Activated naive CD4-positive, alpha-beta T cell treated with anti-CD3 and anti-CD28 coated beads, Interleukin-2, amount 10 ng/mL, durations not matched to agents 7 days and 5 days (primary cell): ENCODE data around the gene ASB6.
"Not testable (repeated sequence)": the region's sequence is repeated elsewhere in the genome, so short reads cannot be mapped to it uniquely, and the experiment has no call there.

ENCODE experiments used
- CTCF ChIA-PET: fragments of 350-600 bp; sonication (Branson Sonifier 250); formaldehyde crosslinking; loops from one replicate; lab custom pipeline; 2021; ENCODE audit warnings: antibody characterized with exemption; lab: Charles Lee
- DNase-seq: peaks from one replicate; pipeline ENCODE4 v3.0.0-alpha.2; 2020
- H3K27ac Mint-ChIP-seq: one replicate; pipeline ENCODE4 v1.8.0; 2021; ENCODE audit warnings: mild to moderate bottlenecking, moderate library complexity, mixed read lengths
- H3K27me3 Mint-ChIP-seq: one replicate; pipeline ENCODE4 v1.8.0; 2021; ENCODE audit warnings: mild to moderate bottlenecking, mixed read lengths
- H3K36me3 Mint-ChIP-seq: one replicate; pipeline ENCODE4 v1.8.0; 2021; ENCODE audit warnings: mixed read lengths
- H3K4me1 Mint-ChIP-seq: one replicate; pipeline ENCODE4 v1.8.0; 2021; ENCODE audit warnings: mixed read lengths
- H3K4me3 Mint-ChIP-seq: one replicate; pipeline ENCODE4 v1.8.0; 2021; ENCODE audit warnings: mild to moderate bottlenecking, moderate library complexity, mixed read lengths
- H3K9me3 Mint-ChIP-seq: one replicate; pipeline ENCODE4 v1.8.0; 2021; ENCODE audit warnings: mixed read lengths

Gene ASB6

GRCh38 chr9:129596541-129597331 is 45.2 kb downstream of the ASB6 start:
- CTCF ChIA-PET, result interaction anchor here (0.8 to 1.3 kb wide), 2 partner anchors 11 to 465 kb away, joined by 3 to 4 read pairs; no protein-coding TSS in a partner anchor
- Mint-ChIP-seq H3K4me1 (peaks cover 29% of the 10 kb centered on the region), H3K36me3 (no peaks in the 10 kb centered on the region), H3K4me3 (no peak overlapping the region), H3K27ac (no peak overlapping the region), H3K9me3 (no peaks in the 10 kb centered on the region), H3K27me3 (peaks cover 79% of the 10 kb centered on the region)
- DNase-seq, result no peak

- H3K4me3 Mint-ChIP-seq, result no peak overlapping the region
- no peak overlapping the region for H3K27ac Mint-ChIP-seq
- CTCF ChIA-PET, result interaction anchor here (0.7 to 1.3 kb wide), 3 partner anchors 10 to 464 kb away, joined by 3 to 4 read pairs (median 3); no protein-coding TSS in a partner anchor
- no peak for DNase-seq
- H3K4me1 Mint-ChIP-seq, result peaks cover 29% of the 10 kb centered on the region
- no peaks in the 10 kb centered on the region for H3K36me3 Mint-ChIP-seq
- H3K27me3 Mint-ChIP-seq, result peaks cover 76% of the 10 kb centered on the region
- H3K9me3 Mint-ChIP-seq, result no peaks in the 10 kb centered on the region
Observed at GRCh38 chr9:129595903-129596540, 45.9 kb downstream of the ASB6 start.

- CTCF ChIA-PET, result interaction anchor here (0.7 kb wide), 1 partner anchor 452 kb away, joined by 3 read pairs; no protein-coding TSS in a partner anchor
- Mint-ChIP-seq H3K9me3 (no peaks in the 10 kb centered on the region), H3K4me1 (peaks cover 29% of the 10 kb centered on the region), H3K4me3 (no peak overlapping the region), H3K36me3 (no peaks in the 10 kb centered on the region), H3K27ac (peak overlapping the region; percentile 55), H3K27me3 (peaks cover 76% of the 10 kb centered on the region)
- DNase-seq, result no peak
Observed at GRCh38 chr9:129595311-129595741, 46.6 kb downstream of the ASB6 start.

GRCh38 chr9:129594632-129595031 is 47.3 kb downstream of the ASB6 start:
- Mint-ChIP-seq H3K27me3 (peaks cover 80% of the 10 kb centered on the region), H3K36me3 (no peaks in the 10 kb centered on the region), H3K4me1 (peaks cover 29% of the 10 kb centered on the region), H3K9me3 (no peaks in the 10 kb centered on the region), H3K4me3 (no peak overlapping the region), H3K27ac (no peak overlapping the region)
- DNase-seq, result no peak
- CTCF ChIA-PET, result no interaction called here

GRCh38 chr9:129592790-129593189 is 49.2 kb downstream of the ASB6 start:
- Mint-ChIP-seq H3K4me1 (peaks cover 24% of the 10 kb centered on the region), H3K27me3 (peaks cover 77% of the 10 kb centered on the region)
- H3K4me3 Mint-ChIP-seq, H3K27ac Mint-ChIP-seq, H3K9me3 Mint-ChIP-seq, H3K36me3 Mint-ChIP-seq, CTCF ChIA-PET, DNase-seq: not testable (repeated sequence)

GRCh38 chr9:129591916-129592315 is 50.0 kb downstream of the ASB6 start:
- Mint-ChIP-seq H3K27me3 (peaks cover 79% of the 10 kb centered on the region), H3K4me3 (no peak overlapping the region), H3K27ac (peak overlapping the region; percentile 20), H3K4me1 (peaks cover 28% of the 10 kb centered on the region), H3K36me3 (no peaks in the 10 kb centered on the region), H3K9me3 (no peaks in the 10 kb centered on the region)
- CTCF ChIA-PET, result no interaction called here
- no peak for DNase-seq

- no peaks in the 10 kb centered on the region for H3K36me3 Mint-ChIP-seq
- CTCF ChIA-PET, result no interaction called here
- no peak overlapping the region for H3K4me3 Mint-ChIP-seq
- peaks cover 28% of the 10 kb centered on the region for H3K4me1 Mint-ChIP-seq
- H3K27ac Mint-ChIP-seq, result no peak overlapping the region
- peaks cover 64% of the 10 kb centered on the region for H3K27me3 Mint-ChIP-seq
- DNase-seq, result no peak
- no peaks in the 10 kb centered on the region for H3K9me3 Mint-ChIP-seq
Observed at GRCh38 chr9:129590466-129590865, 51.5 kb downstream of the ASB6 start.

GRCh38 chr9:129587487-129588262 is 54.3 kb downstream of the ASB6 start:
- H3K4me3 Mint-ChIP-seq, result no peak overlapping the region
- DNase-seq, result no peak
- H3K36me3 Mint-ChIP-seq, result no peaks in the 10 kb centered on the region
- peaks cover 1% of the 10 kb centered on the region for H3K9me3 Mint-ChIP-seq
- CTCF ChIA-PET, result no interaction called here
- peaks cover 47% of the 10 kb centered on the region for H3K27me3 Mint-ChIP-seq
- H3K27ac Mint-ChIP-seq, result no peak overlapping the region
- H3K4me1 Mint-ChIP-seq, result peaks cover 52% of the 10 kb centered on the region

- Mint-ChIP-seq H3K4me3 (no peak overlapping the region), H3K36me3 (no peaks in the 10 kb centered on the region), H3K27me3 (peaks cover 42% of the 10 kb centered on the region), H3K4me1 (peaks cover 62% of the 10 kb centered on the region), H3K9me3 (peaks cover 1% of the 10 kb centered on the region), H3K27ac (peak overlapping the region; percentile 87)
- CTCF ChIA-PET, result interaction anchor here (0.8 to 1.3 kb wide), 4 partner anchors 10 to 455 kb away, joined by 3 to 4 read pairs (median 3); no protein-coding TSS in a partner anchor
- DNase-seq, result peak; percentile 54
Observed at GRCh38 chr9:129586685-129587084, 55.3 kb downstream of the ASB6 start.

- H3K9me3 Mint-ChIP-seq, result peaks cover 1% of the 10 kb centered on the region
- H3K4me1 Mint-ChIP-seq, result peaks cover 65% of the 10 kb centered on the region
- H3K4me3 Mint-ChIP-seq, result no peak overlapping the region
- H3K27me3 Mint-ChIP-seq, result peaks cover 42% of the 10 kb centered on the region
- H3K36me3 Mint-ChIP-seq, result no peaks in the 10 kb centered on the region
- DNase-seq, result no peak
- H3K27ac Mint-ChIP-seq, result peak overlapping the region; percentile 87
- CTCF ChIA-PET, result interaction anchor here (0.8 to 1.3 kb wide), 5 partner anchors 10 to 455 kb away, joined by 3 to 4 read pairs (median 3); no protein-coding TSS in a partner anchor
Observed at GRCh38 chr9:129586245-129586644, 55.7 kb downstream of the ASB6 start.

GRCh38 chr9:129585352-129585751 is 56.6 kb downstream of the ASB6 start:
- peaks cover 33% of the 10 kb centered on the region for H3K27me3 Mint-ChIP-seq
- peak overlapping the region; percentile 71 for H3K27ac Mint-ChIP-seq
- H3K4me3 Mint-ChIP-seq, result no peak overlapping the region
- CTCF ChIA-PET, result interaction anchor here (1.2 to 1.4 kb wide), 3 partner anchors 11 to 21 kb away, joined by 3 to 4 read pairs (median 3); no protein-coding TSS in a partner anchor
- H3K36me3 Mint-ChIP-seq, result no peaks in the 10 kb centered on the region
- no peak for DNase-seq
- H3K4me1 Mint-ChIP-seq, result peaks cover 74% of the 10 kb centered on the region
- peaks cover 1% of the 10 kb centered on the region for H3K9me3 Mint-ChIP-seq
